ENCODE data around the gene APOBR.
"Not testable (repeated sequence)": the region's sequence is repeated elsewhere in the genome, so short reads cannot be mapped to it uniquely, and the experiment has no call there.

APOBR gene

DNA sequence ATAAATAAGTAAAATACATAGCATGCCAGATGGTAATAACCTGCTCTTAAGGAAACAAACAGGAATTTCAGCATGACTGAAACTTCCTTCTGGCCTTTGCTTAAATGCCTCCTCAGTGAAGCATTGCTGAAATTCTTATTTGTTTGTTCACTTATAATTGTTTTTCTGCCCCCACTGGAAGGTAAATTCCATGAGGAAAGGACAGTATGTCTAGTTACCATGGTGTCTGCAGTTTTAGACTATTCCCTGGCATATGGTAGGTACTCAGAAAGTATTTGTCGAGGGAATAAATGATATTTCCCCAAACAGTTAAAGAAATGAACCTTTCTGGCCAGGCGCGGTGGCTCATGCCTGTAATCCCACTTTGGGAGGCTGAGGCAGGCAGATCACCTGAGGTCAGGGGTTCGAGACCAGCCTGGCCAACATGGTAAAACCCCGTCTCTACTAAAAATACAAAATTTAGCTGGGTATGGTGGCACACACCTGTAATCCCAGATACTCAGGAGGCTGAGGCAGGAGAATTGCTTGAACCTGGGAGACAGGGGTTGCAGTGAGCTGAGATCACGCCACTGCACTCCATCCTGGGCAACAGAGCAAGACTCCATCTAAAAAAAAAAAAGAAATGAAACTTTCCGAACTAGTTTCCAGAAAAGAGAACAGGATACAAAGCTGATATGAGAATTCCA is 32.8 kb downstream of the APOBR start:
- not testable (repeated sequence) for DNase-seq (ENCODE audit: low read depth, low spot score)

DNA sequence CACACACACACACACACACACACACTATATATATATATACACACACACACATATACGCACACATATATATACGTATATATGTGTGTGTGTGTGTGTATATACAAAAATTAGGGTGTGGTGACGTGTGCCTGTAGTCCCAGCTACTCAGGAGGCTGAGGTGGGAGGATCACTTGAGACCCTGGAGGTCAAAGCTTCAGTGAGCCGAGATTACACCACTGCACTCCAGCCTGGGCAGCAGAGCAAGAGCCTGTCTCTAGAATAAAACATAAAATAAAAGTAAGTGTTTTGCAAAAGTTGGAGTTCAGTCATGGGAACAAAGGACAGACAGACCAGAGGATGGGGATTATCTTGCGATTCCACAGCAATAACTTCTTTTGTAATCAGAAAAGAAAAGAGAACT is 33.5 kb downstream of the APOBR start:
- DNase-seq (ENCODE audit: low read depth, low spot score) = no peak

DNA sequence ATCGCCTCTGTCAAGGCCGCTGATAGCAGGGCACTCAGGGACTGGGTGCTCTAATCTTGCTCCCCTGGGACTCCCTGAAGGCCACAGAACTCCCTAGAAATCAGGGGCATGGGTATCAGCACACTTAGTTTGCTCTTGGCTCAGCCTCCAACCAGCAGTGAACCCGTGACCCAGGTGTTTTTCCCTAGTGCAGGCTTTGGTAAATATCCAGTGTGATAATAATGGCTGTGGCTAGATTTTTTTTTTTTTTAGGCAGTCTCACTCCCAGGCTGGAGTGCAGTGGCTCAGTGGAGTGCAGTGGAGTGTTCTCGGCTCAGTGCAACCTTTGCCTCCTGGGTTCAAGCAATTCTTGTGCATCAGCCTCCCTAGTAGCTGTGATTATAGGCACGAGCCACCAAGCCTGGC is 34.0 kb downstream of the APOBR start:
- no peak for DNase-seq (ENCODE audit: low read depth, low spot score)

DNA sequence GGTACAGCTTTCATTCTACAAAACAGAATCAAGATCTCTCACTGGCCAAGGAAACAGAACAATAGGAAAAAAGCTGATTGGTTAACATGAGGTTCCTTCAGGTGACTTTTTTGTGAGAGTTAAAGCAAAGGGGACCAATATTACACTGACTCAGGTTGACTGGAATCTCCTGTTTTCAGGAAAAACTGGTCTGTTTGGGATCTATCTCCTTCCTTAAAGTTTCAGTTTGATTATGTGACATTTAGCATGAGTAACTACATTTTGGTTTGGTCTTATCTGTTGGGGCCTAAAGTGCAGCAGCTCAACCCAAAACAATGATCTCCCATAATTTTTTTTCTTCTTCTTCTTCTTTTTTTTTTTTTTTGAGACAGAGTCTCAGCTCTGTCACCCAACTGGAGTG is 34.7 kb downstream of the APOBR start:
- DNase-seq (ENCODE audit: low read depth, low spot score) = no peak

DNA sequence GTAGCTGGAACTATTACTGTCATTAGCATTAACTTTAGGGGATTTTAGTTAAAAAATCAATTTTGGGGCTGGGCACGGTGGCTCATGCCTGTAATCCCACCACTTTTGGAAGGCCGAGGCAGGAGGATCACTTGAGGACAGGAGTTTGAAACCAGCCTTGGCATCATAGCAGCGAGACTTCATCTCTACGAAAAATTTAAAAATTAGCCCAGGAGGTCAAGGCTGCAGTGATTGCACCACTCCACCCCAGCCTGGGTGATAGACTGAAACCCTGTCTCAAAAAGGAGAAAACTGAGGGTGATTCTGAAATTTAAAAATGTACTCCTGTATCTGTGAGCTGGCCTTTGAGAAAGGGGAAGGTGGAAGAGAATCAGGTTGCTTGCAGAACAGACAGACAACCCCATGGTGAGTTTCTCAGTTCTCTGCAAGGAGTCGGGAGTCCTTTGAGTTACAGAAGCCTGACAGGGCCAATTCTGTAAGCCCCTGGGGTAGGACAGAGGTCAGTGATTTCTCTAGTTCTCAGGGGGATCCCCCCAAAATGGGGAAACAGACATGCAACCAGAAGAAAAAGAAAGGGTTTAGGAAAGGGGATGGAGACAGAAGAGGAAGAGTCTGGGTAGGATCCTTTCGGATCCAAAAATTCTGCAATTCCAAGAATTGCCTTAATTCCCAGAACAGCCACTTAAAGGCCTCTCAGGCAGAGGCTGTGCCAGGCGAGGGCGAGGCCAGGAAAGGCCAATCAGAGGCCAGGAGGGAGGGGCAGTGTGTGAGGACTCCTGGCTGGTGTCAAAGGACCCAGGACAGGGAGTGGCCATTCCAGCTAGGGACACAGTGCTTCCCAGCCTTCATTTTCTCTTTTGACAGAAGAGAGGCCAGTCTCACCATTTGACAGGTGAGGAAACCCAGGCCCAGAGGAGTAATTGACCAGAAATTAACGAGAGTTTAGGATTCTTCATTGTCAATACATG is 37.6 kb downstream of the APOBR start:
- DNase-seq (ENCODE audit: low read depth, low spot score) = no peak

DNA sequence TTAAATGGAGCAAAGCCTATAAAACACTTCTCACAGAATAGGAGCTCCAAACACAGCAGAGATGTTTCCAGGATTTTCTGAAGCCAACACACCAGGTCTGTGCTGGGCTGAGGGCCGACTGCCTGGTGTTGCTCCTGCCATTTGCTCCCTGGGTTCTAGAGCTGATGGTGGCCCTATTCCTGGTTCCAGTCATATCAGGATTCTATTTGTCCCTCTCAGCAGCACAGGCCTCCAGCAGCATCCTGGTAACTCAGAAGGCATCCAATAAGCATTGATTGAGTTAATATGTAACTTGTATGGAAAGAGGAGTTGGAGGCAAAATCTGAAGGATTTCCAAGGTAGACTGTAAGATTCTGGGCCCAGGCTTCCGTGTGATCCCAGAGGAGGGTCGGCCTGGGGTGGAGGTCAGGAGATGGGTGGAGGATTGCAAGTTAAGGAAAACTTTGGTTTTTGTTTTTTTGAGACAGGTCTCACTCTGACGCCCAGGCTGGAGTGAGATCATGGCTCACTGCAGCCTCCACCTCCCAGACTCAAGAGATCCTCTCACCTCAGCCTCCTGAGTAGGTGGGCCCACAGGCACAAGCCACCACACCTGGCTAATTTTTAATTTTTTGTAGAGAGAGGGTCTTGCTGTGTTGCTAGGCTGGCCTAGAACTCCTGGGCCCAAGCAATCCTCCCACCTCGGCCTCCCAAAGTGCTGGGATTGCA is 38.7 kb downstream of the APOBR start:
- DNase-seq (ENCODE audit: low read depth, low spot score) = no peak

DNA sequence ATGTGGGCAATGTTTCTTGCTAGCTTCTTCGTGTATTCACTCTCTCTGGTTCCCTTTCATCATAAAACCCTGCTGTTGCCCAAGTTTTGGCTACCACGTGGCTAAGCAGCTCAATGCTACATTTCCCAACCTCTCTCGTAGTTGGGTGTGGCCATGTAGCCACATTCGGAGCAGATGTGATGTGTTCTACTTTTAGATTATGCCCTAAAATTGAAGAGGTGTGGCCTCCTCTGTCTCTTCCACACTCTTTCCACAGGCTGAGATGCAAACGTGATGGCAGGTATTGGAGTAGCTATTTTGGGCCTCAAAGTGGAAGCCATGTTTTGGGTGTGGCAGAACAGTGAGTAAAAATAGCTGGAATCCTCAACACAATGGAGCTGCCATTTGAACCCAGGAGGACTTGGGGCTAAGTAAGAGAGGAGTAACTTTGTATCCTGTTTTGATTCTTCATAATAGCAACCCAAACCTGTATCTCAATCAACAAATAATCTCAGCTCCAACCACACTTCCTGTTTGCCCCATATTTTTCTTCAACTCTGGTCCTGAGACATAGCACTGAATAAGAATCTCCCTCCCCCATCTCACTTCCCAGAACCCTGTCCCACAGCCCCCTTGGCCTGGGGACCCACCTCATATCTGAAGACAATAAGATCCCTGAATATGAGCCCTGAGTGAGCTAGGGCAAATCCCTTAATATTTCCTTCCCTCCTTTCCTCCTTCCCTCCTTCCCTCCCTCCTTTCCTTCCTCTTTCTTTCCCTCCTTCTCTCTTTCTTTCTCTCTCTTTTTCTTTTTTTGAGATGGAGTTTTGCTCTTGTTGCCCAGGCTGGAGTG is 40.3 kb downstream of the APOBR start:
- no peak for DNase-seq (ENCODE audit: low read depth, low spot score)

DNA sequence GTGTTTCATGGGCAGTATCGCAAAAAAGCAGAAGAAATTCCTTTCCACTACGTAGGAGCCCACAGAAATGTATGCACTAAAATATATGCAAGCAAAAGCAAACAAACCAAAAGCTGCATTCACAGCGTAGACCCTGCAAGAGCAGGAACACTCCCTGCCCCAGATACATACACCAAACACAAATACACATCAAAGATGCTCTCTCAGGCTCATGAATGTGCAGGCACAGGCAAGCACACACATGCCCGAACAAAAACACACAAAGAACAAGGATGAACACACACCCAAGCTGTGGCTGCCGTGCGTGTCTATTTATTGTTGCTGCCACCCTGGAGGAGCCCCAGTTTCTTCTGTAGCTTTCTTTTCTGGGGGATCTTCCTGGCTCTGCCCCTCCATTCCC is 42.6 kb downstream of the APOBR start:
- DNase-seq (ENCODE audit: low read depth, low spot score) = no peak

DNA sequence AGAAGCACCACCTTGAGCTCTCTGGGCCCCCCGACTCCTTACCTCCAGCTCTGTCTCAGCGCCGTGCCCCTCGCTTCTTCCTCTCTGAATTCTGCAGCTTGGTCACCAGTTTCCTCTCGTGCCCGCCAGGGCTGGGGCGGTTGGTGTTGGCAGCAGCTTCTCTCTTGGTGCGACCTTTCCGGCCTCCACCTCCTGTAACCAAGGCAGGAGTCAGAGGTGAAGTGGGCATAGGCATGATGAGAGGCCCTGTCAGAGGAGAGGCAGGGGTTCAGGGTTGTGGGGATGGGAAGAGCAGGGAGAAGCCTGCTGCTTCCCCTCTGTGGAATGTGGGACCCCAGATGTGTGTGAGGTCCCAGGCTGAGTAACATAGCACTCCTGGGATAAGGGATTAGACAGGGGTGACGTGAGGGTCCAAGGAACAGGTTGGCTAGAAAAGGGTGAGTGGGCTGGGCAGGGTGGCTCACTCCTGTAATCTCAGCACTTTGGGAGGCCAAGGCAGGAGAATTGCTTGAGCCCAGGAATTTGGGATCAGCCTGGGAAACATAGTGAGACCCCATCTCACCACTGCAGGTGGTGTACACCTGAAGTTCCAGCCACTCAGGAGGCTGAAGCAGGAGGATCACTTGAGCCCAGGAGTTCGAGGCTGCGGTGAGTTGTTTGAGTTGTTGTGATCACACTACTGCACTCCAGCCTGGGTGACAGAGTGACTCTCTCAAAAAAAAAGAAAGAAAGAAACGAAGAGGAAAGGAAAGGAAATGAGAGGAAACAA is 43.7 kb downstream of the APOBR start:
- no peak for DNase-seq (ENCODE audit: low read depth, low spot score)

DNA sequence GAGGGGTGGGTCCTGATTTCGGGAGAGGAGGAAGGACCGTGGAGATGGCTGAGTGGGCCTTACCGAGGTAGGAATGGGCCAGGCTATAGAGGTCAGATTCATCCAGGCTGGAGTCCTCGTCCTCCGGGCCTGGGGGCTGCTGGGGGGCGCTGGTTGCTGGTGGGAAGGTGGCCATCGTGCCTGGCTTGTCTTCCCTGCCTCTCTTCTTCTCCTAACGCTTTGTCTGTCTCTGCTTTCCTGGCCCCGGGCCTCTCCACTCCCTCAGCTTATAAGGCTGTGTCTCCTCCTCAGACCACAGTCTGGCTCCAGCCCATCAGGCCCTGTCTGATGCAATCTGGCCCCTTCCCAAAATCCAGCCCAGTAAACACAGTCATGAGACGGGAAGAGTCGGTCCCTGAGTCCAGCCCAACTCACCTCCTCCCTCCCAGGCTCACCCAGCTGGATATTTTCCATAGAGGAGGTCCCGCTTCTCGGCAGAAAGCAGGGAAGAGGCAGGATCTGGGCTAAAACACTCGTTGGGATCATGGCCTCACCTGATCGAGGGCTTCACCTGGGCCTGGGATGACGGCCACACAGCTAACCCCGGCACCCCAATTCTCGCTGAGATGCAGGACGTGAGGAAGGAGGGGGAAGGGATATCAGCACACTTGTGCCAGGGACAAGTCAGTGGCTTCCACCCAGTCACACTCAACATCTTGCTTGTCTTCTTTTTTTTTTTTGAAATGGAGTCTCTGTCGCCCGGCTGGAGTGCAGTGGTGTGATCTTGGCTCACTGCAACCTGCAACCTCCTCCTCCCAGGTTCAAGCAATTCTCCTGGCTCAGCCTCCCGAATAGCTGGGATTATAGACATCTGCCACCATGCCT is 44.5 kb downstream of the APOBR start, which contains the start of gene NUPR1:
NUPR1 (minus strand) TSS at position 242 of the 864 bp plus-strand sequence; CDS start at position 175, 67 bp downstream.
- DNase-seq (ENCODE audit: low read depth, low spot score) = no peak

DNA sequence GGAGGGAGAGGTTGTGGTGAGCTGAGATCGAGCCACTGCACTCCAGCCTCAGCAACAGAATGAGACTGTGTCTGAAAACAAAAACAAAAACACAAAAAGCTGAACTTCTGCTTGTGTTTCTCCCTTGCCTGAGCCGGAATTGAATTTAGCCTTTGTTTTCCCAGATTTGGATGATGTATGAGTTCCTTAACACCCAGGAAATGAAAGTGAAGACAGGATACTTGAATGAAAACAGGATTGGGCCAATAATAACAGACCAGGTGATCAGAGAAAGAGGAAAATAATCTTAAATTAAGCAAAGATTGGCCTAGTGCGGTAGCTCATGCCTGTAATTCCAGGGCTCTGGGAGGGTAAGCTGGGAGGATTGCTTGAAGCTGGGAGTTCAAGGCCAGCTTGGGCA is 45.9 kb downstream of the APOBR start:
- DNase-seq (ENCODE audit: low read depth, low spot score) = no peak

DNA sequence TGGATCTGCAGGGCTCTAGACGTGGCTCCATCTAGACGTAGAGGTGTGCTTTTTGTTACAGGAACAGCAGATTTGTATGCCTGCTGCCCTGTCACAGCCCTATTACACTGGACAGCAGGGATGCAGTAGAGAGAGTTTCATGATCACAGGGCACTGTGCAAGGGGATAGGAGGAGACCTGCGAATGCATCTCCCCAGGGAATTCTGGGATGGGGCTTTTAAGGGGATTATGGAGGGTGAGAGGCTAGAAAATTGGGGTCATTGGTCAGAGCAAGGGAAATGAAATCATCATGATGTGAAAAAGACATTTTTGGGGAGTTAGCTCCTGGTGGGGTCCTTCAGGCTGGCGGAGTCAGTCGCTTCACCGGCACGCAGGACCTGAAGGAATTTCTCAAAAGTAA is 48.2 kb downstream of the APOBR start:
- no peak for DNase-seq (ENCODE audit: low read depth, low spot score)

DNA sequence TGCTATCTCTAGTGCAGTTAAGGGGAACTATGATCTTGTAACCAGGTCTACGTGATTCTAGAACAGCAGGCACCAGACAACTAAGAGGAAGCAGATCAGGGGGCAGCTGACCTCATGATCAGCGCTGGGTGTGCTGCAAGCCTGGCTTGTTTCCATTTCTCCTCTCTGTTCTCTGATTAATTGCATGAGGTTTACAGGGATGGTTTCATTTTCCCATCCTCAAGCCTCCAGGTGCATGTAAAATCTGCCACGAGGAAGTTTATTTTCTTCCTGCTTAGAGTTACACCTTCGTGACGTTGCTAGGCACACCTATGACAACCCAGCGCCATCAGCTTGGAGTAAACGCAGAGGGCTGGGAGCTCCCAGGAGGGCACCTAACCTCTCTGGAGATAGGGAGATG is 48.6 kb downstream of the APOBR start:
- DNase-seq (ENCODE audit: low read depth, low spot score) = no peak

DNA sequence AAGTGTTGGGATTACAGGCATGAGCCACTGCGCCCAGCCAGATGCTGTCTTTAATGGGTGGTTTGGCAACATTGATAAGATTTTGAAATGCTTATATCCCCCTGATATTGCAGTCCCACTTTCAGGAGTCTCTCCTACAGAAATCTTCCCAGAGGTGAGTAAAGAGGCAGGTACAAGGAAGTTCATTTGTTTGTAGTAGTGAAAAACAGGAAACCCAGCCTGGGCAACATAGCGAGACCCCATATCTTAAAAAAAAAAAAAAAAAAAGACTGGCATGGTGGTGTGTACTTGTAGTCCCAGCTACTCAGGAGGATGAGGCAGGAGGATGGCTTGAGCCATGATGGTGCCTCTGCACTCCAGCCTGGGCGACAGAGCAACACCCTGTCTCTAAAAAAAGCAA is 50.6 kb downstream of the APOBR start:
- no peak for DNase-seq (ENCODE audit: low read depth, low spot score)

DNA sequence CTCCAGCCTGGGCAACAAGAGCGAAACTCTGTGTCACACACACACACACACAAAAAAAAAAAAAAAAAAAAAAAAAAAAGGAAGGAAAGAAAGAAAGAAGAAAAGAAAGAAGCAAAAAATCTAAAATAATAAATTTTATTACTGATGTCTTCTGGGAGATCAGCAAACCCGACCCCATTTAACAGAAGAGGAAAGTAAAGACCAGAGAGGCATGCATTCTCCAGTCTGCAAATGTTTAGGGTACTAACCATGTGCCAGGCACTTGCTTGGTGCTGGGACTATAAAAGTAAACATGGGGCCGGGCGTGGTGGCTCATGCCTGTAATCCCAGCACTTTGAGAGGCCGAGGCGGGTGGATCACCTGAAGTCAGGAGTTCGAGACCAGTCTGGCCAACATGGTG is 51.5 kb downstream of the APOBR start:
- not testable (repeated sequence) for DNase-seq (ENCODE audit: low read depth, low spot score)

DNA sequence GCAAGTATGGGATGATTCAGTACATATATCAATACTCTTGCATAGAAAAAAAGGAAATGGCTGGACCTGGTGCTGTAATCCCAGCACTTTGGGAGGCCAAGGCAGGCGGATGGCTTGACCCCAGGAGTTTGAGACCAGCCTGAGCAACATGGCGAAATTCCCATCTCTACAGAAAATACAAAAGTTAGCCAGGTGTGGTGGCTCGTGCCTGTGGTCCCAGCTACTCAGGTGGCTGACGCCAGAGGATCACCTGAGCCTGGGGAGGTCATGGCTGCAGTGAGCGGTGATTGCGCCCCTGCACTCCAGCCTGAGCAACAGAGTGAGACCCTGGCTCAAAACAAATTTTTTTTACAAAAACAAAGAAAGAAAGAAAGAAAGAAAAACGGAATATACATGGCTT is 52.2 kb downstream of the APOBR start:
- no peak for DNase-seq (ENCODE audit: low read depth, low spot score)

DNA sequence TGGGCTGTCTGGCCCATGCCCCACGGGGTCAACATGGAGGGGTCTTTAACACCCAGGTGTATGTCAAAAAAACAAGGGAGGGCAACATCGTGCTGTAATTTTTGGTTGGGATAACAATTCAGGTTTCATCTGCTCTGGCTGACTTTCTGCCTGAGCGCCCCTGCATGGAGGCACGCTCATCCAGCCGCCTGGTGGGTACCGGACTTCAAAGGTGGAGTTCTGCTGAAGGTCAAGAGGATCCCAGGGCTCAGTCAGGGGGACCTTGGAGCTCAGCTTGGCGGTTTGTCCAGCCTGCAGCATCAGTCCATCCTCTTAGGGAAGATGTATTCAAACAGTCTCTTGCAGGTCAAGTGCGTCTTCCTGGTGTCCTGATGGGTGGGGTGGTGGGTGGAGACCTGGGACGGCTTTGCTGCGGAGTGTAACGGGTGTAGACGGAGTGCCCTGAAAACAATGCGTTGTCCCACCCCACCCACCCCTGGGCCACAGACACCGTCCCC is 53.9 kb downstream of the APOBR start:
- no peak for DNase-seq (ENCODE audit: low read depth, low spot score)
